ENCODE data around the gene SARNP.

- TF ChIP-seq EZH2phosphoT487 (IDR thresholded peaks at IDR 0.05; ENCODE audit: low read depth), result no peak
- TF ChIP-seq, protein P1, sequence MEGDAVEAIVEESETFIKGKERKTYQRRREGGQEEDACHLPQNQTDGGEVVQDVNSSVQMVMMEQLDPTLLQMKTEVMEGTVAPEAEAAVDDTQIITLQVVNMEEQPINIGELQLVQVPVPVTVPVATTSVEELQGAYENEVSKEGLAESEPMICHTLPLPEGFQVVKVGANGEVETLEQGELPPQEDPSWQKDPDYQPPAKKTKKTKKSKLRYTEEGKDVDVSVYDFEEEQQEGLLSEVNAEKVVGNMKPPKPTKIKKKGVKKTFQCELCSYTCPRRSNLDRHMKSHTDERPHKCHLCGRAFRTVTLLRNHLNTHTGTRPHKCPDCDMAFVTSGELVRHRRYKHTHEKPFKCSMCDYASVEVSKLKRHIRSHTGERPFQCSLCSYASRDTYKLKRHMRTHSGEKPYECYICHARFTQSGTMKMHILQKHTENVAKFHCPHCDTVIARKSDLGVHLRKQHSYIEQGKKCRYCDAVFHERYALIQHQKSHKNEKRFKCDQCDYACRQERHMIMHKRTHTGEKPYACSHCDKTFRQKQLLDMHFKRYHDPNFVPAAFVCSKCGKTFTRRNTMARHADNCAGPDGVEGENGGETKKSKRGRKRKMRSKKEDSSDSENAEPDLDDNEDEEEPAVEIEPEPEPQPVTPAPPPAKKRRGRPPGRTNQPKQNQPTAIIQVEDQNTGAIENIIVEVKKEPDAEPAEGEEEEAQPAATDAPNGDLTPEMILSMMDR (IDR thresholded peaks at IDR 0.05; ENCODE audit: low read depth, low read length), result no peak
These were observed 50.4 kb downstream of the SARNP start for GRCh38 chr12:55767156-55767555.
